ENCODE data around the gene RPL31. TPM values are rescaled to one million over a fixed set of nuclear protein-coding genes. Genes with fewer than 3 reads are reported as not detected.

RPL31 gene
- total and polyA plus RNA-seq, 2 donors (not counting 1 experiment from before 2014, with no cell fraction given), result 1,767 to 2,170 TPM

DNA sequence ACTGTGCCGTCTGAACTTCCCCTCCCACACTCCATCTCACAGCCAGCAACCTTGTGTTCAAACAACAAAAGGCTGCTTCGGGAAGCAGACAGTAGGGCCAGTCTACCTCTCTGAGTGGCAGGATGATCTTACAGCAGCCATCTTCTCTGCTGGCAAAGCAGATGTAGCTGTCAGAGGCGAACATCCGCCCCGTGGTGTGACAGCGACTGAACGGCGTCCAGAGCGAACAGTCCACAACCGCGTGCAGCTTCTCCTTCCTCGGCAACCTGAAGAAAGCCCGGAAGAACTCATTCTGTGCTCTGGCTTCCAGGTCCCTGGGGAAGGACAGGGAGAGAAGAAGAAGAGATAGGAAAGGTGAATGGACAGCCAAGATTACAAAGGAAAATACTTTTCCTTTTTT, 38.0 kb downstream of the RPL31 start:
- Histone ChIP-seq H3K79me2 (ENCODE audit: control insufficient read depth, insufficient read depth, low read length) (no peaks in the 10 kb centered on the region), H3K27ac (ENCODE audit: low read length in 2 of 2) (no peak overlapping the region), H3K36me3 (replicated peaks in 1 of 2; ENCODE audit: control extremely low read depth in 1 of 2, control insufficient read depth in 1 of 2, extremely low read depth in 1 of 2, insufficient read depth in 2 of 2, low read length in 1 of 2) (no peaks in the 10 kb centered on the region), H3K4me1 (ENCODE audit: control insufficient read depth in 2 of 2, insufficient read depth in 2 of 2, low read length in 2 of 2) (peaks cover 0 to 10% of the 10 kb centered on the region in 2 donors), H3K4me2 (replicated peaks; ENCODE audit: low read depth, low read length, poor library complexity, severe bottlenecking) (no peak overlapping the region), H3K27me3 (replicated peaks in 1 of 4; ENCODE audit: control extremely low read depth in 1 of 4, control insufficient read depth in 3 of 4, insufficient read depth in 4 of 4, low read length in 3 of 4) (no peaks in the 10 kb centered on the region), H3K9ac (ENCODE audit: low read length) (no peak overlapping the region), H2AFZ (ENCODE audit: insufficient read depth, low read depth, low read length, poor library complexity, severe bottlenecking) (no peak overlapping the region), H3K9me3 (ENCODE audit: control extremely low read depth in 1 of 3, control insufficient read depth in 2 of 3, insufficient read depth in 1 of 3, low read length in 2 of 3) (no peaks in the 10 kb centered on the region), H4K20me1 (ENCODE audit: control insufficient read depth, insufficient read depth, low read length, poor library complexity, severe bottlenecking) (no peaks in the 10 kb centered on the region), H3K4me3 (ENCODE audit: control extremely low read depth in 1 of 5, extremely low read depth in 1 of 5, insufficient read depth in 1 of 5, low read depth in 2 of 5, low read length in 4 of 5) (no peak overlapping the region)
- no peak for DNase-seq
- ChIA-PET CTCF (interaction anchor here (5.9 kb wide), 1 partner anchor 164 kb away, joined by 87 read pairs; no protein-coding TSS in a partner anchor), POLR2A (no interaction called here)
- intact Hi-C loops (cut with micrococcal nuclease), result no loop called here
- whole genome bisulfite sequencing (ENCODE audit: insufficient coverage), result 96% methylated on average over 12 of the region's 13 CpGs
- Mint-ChIP-seq H3K4me1 (peaks cover 11% of the 10 kb centered on the region), H3K9me3 (ENCODE audit: insufficient read depth) (no peaks in the 10 kb centered on the region), H3K4me3 (no peak overlapping the region), H3K27ac (no peak overlapping the region), H3K27me3 (no peaks in the 10 kb centered on the region)
- TF ChIP-seq, protein P1, sequence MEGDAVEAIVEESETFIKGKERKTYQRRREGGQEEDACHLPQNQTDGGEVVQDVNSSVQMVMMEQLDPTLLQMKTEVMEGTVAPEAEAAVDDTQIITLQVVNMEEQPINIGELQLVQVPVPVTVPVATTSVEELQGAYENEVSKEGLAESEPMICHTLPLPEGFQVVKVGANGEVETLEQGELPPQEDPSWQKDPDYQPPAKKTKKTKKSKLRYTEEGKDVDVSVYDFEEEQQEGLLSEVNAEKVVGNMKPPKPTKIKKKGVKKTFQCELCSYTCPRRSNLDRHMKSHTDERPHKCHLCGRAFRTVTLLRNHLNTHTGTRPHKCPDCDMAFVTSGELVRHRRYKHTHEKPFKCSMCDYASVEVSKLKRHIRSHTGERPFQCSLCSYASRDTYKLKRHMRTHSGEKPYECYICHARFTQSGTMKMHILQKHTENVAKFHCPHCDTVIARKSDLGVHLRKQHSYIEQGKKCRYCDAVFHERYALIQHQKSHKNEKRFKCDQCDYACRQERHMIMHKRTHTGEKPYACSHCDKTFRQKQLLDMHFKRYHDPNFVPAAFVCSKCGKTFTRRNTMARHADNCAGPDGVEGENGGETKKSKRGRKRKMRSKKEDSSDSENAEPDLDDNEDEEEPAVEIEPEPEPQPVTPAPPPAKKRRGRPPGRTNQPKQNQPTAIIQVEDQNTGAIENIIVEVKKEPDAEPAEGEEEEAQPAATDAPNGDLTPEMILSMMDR (IDR thresholded peaks at IDR 0.05), result no peak
- TF ChIP-seq EZH2 (IDR thresholded peaks at IDR 0.05; ENCODE audit: borderline replicate concordance, insufficient read depth, low read depth, low read length, poor library complexity, severe bottlenecking), result no peak
- ATAC-seq (ENCODE audit: low read depth), result no peak

DNA sequence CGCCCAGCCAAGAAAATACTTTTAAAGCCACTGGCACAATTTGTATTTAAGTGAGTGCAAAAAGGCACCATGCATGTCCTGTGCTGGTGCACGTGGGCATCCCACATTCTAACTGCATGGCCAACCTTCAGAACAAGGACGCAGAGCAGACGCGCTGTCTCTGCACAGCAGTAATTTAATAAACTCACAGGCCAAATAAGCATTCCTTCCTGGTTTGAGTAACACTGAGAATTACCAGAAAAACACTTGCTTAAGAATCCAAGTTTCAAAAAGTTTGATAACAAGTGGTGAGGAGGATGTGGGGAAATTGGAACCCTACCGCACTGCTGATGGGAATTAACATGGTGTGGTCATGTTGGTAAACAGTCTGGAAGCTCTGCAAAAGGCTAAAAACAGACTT, 38.7 kb downstream of the RPL31 start:
- 95% methylated on average over 3 of the region's 6 CpGs for WGBS (ENCODE audit: insufficient coverage)
- H3K9ac ChIP-seq (ENCODE audit: low read length), result no peak overlapping the region
- H3K4me1 Mint-ChIP-seq, result peaks cover 11% of the 10 kb centered on the region
- no peaks in the 10 kb centered on the region for H3K9me3 Mint-ChIP-seq (ENCODE audit: insufficient read depth)
- H4K20me1 ChIP-seq (ENCODE audit: control insufficient read depth, insufficient read depth, low read length, poor library complexity, severe bottlenecking), result no peaks in the 10 kb centered on the region
- H2AFZ ChIP-seq (ENCODE audit: insufficient read depth, low read depth, low read length, poor library complexity, severe bottlenecking), result no peak overlapping the region
- H3K4me3 Mint-ChIP-seq, result no peak overlapping the region
- no peak for DNase-seq
- H3K36me3 ChIP-seq (replicated peaks in 1 of 2; ENCODE audit: control extremely low read depth in 1 of 2, control insufficient read depth in 1 of 2, extremely low read depth in 1 of 2, insufficient read depth in 2 of 2, low read length in 1 of 2), result no peaks in the 10 kb centered on the region
- no peaks in the 10 kb centered on the region for H3K27me3 Mint-ChIP-seq
- H3K4me2 ChIP-seq (replicated peaks; ENCODE audit: low read depth, low read length, poor library complexity, severe bottlenecking), result no peak overlapping the region
- no peaks in the 10 kb centered on the region for H3K9me3 ChIP-seq (ENCODE audit: control extremely low read depth in 1 of 3, control insufficient read depth in 2 of 3, insufficient read depth in 1 of 3, low read length in 2 of 3)
- POLR2A ChIA-PET, result no interaction called here
- no peak overlapping the region for H3K4me3 ChIP-seq (ENCODE audit: control extremely low read depth in 1 of 5, extremely low read depth in 1 of 5, insufficient read depth in 1 of 5, low read depth in 2 of 5, low read length in 4 of 5)
- TF ChIP-seq EZH2 (IDR thresholded peaks at IDR 0.05; ENCODE audit: borderline replicate concordance, insufficient read depth, low read depth, low read length, poor library complexity, severe bottlenecking), result no peak
- TF ChIP-seq, protein P1 (IDR thresholded peaks at IDR 0.05), result no peak
- CTCF ChIA-PET, result interaction anchor here (1.5 kb wide), 1 partner anchor 160 kb away, joined by 3 read pairs; no protein-coding TSS in a partner anchor
- no peak for ATAC-seq (ENCODE audit: low read depth)
- intact Hi-C loops (cut with micrococcal nuclease), result no loop called here
- H3K79me2 ChIP-seq (ENCODE audit: control insufficient read depth, insufficient read depth, low read length), result no peaks in the 10 kb centered on the region
- H3K27me3 ChIP-seq (replicated peaks in 1 of 4; ENCODE audit: control extremely low read depth in 1 of 4, control insufficient read depth in 3 of 4, insufficient read depth in 4 of 4, low read length in 3 of 4), result no peaks in the 10 kb centered on the region
- H3K4me1 ChIP-seq (ENCODE audit: control insufficient read depth in 2 of 2, insufficient read depth in 2 of 2, low read length in 2 of 2), result peaks cover 0 to 10% of the 10 kb centered on the region in 2 donors
- no peak overlapping the region for H3K27ac ChIP-seq (ENCODE audit: low read length in 2 of 2)
- H3K27ac Mint-ChIP-seq, result no peak overlapping the region
